ENCODE measurements around the gene WNT4.

Gene WNT4

GRCh38 chr1:22174446-22175220, 31.7 kb upstream of the WNT4 start:
- no peak for TF ChIP-seq GATA3 (IDR thresholded peaks at IDR 0.05; ENCODE audit: low read depth, low read length)
- no peak for TF ChIP-seq GATA2 (IDR thresholded peaks at IDR 0.05; ENCODE audit: low read depth, low read length)

DNA sequence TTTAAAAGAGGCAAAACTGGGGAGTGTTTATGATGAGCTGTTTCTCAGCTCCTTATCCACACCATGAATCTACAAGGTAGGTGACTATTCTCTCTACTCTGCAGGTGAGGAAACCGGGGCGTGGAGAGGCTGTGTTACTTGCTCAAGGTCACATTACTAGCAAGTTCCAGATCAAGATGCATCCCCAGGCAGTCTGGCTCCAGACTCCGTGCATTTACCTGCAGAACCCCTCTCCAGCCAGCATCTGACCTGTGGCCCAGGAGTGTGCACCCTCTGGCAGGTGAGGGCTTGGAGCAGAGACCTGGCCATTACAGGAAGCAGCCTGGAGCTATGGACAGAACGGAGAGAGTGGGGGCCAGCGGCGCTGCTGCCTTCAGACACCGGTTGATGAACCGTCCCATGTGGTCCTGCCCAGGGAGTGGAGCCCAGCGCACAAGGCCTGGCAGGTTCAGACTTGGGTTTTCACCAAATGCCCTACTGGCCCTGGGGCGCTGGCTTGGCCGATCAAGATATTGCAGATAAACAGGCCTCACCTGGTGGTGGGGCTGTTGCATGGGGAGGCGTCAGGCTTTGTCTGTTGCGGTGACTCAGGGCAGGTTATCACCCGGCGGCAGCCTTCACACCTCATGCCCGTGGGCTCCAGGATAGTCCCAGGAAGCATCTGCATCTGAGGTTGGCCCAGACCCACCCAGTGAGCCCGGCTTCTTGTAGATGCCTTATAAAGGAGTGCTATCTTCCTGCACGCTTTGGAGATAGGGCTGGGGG, 29.2 kb upstream of the WNT4 start:
- TF ChIP-seq GATA2 (IDR thresholded peaks at IDR 0.05; ENCODE audit: low read depth, low read length) = no peak
- TF ChIP-seq GATA3 (IDR thresholded peaks at IDR 0.05; ENCODE audit: low read depth, low read length) = no peak

GRCh38 chr1:22169816-22170215, 26.9 kb upstream of the WNT4 start:
- TF ChIP-seq GATA3 (IDR thresholded peaks at IDR 0.05; ENCODE audit: low read depth, low read length) = no peak
- no peak for TF ChIP-seq GATA2 (IDR thresholded peaks at IDR 0.05; ENCODE audit: low read depth, low read length)

DNA sequence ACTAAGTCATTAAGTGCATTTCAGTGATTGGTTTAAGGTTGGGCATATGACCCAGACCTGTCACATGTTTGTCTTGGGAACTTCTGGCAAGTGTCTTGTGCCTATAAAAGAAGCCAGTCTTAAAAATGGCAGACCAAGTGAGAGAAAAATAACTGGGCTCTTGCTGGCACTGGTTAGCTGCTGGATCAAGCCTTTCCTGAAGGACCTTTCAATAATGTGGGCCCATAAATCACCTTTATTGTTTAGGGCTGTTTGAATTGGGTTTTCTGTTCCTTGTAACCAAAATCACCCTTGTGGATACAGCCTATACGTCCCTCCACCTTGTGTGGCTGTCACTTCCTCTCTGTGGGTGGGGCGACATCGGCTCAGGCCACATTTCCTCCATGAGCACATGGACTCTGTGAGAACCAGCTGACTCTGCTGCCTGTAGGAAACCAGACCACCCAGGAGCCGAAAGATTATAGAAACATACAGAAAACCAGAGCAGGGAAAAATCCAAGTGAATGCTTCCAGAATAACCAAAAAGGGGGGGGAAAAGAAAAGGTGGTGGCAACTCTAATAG, 25.6 kb upstream of the WNT4 start:
- TF ChIP-seq GATA2 (IDR thresholded peaks at IDR 0.05; ENCODE audit: low read depth, low read length) = no peak
- no peak for TF ChIP-seq GATA3 (IDR thresholded peaks at IDR 0.05; ENCODE audit: low read depth, low read length)

DNA sequence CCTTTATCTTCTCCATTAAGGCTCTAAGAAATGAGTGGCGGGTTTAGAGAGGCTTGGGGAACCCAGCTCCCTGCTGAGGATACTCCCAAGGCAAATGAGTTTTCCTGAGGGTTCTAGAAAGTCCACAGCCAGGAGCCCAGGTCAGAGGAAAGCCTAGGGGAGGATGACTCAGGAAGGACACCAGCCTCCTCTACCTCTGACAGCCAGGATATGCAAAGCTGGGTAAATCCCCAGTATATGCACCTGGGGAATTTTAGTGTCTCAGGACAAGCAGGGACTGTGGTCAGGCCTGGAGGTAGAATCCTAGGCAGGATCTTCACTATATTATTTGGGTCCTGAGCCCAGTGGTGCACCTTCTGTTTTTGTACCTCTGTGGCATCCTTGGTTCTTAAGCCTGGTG, 23.5 kb upstream of the WNT4 start:
- TF ChIP-seq GATA3 (IDR thresholded peaks at IDR 0.05; ENCODE audit: low read depth, low read length) = no peak
- TF ChIP-seq GATA2 (IDR thresholded peaks at IDR 0.05; ENCODE audit: low read depth, low read length) = no peak

- TF ChIP-seq GATA2 (IDR thresholded peaks at IDR 0.05; ENCODE audit: low read depth, low read length) (no peak), GATA3 (IDR thresholded peaks at IDR 0.05; ENCODE audit: low read depth, low read length) (no peak)
These were observed 22.2 kb upstream of the WNT4 start for GRCh38 chr1:22164841-22165808.

DNA sequence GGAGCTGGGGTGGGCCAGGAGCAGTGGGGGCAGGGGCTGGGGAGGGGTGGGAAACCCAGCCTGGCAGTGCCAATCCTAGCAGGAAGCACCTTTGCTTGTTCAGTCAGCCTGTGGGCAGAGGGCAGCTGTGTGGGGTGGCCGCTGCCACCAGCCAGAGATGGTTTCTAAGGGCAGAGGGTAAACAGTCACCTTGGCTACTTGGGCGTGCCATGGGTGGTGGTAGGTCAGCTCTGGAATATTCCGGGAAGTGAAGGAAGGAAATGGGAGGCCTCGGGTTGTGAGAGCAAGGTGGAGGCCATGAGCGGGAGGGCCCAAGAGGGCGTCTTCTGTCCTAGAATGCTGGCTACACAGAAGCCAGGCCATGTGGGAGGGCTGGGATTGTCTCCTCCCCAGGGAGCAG, 20.7 kb upstream of the WNT4 start:
- TF ChIP-seq GATA2 (IDR thresholded peaks at IDR 0.05; ENCODE audit: low read depth, low read length) = no peak

GRCh38 chr1:22163137-22163536, 20.2 kb upstream of the WNT4 start:
- TF ChIP-seq GATA2 (IDR thresholded peaks at IDR 0.05; ENCODE audit: low read depth, low read length) (no peak), GATA3 (IDR thresholded peaks at IDR 0.05; ENCODE audit: low read depth, low read length) (no peak)

- TF ChIP-seq GATA2 (IDR thresholded peaks at IDR 0.05; ENCODE audit: low read depth, low read length) = no peak
- no peak for TF ChIP-seq GATA3 (IDR thresholded peaks at IDR 0.05; ENCODE audit: low read depth, low read length)
These were observed 17.0 kb upstream of the WNT4 start for GRCh38 chr1:22159891-22160290.

GRCh38 chr1:22158654-22159053, 15.8 kb upstream of the WNT4 start:
- TF ChIP-seq GATA2 (IDR thresholded peaks at IDR 0.05; ENCODE audit: low read depth, low read length) = no peak
- no peak for TF ChIP-seq GATA3 (IDR thresholded peaks at IDR 0.05; ENCODE audit: low read depth, low read length)

- TF ChIP-seq GATA3 (IDR thresholded peaks at IDR 0.05; ENCODE audit: low read depth, low read length) = no peak
These were observed 14.6 kb upstream of the WNT4 start for GRCh38 chr1:22157359-22157966.

DNA sequence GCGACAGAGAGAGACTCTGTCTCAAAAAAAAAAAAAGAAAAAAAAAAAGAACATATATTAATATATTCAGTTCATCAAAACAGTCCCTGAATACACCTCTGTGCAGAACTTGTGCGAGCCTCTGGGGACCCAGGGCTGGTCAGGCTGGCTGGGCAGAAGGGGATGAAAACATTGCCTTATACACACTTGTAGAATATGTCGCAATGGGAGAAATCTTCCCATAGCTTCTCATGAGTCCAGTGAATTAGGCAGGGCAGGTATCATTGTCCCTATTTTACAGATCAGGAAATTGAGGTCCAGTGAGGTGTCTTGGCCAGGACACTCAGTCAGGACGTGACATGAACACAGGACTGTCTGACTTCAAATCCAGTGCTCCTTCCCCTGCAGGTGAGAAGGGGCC, 12.6 kb upstream of the WNT4 start:
- TF ChIP-seq GATA2 (IDR thresholded peaks at IDR 0.05; ENCODE audit: low read depth, low read length) (no peak), GATA3 (IDR thresholded peaks at IDR 0.05; ENCODE audit: low read depth, low read length) (no peak)

- TF ChIP-seq GATA2 (IDR thresholded peaks at IDR 0.05; ENCODE audit: low read depth, low read length) = peak; percentile 86
- TF ChIP-seq GATA3 (IDR thresholded peaks at IDR 0.05; ENCODE audit: low read depth, low read length) = no peak
These were observed 11.7 kb upstream of the WNT4 start for GRCh38 chr1:22154626-22155025.

All from SH-SY5Y (cell line).